GM18520 (cell line): ENCODE data around the gene OR4E2.
"Not testable (repeated sequence)": the region's sequence is repeated elsewhere in the genome, so short reads cannot be mapped to it uniquely, and the experiment has no call there.

ENCODE experiments used
- ATAC-seq: cut with Tn5 transposase; IDR thresholded peaks from one replicate; pipeline ENCODE4 v1.9.1; 2021; ENCODE audit not compliant: unreplicated experiment

OR4E2 gene

DNA sequence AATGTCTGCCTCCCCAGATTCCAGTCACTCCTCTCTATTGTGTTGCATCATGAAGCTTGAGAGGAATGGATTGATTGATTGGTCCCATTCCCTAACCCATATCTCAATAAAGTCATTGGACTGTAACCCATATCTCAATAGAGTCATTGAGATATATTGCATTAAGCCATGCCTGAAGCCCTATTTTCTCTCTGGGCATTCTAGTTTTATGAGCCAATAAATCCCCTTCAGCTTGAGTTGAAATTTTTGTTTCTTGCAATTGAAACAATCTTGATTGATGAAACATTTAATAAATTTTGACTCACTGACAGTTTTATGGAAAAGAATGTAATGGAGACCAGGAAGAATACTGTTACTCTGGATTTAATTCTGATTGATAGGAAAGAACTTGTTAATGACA is 40.8 kb downstream of the OR4E2 start:
- ATAC-seq, result no peak

DNA sequence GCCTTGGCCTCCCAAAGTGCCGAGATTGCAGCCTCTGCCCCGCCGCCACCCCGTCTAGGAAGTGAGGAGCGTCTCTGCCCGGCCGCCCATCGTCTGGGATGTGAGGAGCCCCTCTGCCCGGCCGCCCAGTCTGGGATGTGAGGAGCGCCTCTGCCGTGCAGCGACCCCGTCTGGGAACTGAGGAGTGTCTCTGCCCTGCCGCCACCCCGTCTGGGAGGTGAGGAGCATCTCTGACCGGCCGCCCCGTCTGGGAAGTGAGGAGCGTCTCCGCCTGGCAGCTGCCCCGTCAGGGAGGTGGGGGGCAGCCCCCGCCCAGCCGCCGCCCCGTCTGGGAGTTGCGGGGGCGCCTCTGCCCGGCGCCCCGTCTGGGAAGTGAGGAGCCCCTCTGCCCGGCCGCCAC is 44.0 kb downstream of the OR4E2 start:
- ATAC-seq, result not testable (repeated sequence)

DNA sequence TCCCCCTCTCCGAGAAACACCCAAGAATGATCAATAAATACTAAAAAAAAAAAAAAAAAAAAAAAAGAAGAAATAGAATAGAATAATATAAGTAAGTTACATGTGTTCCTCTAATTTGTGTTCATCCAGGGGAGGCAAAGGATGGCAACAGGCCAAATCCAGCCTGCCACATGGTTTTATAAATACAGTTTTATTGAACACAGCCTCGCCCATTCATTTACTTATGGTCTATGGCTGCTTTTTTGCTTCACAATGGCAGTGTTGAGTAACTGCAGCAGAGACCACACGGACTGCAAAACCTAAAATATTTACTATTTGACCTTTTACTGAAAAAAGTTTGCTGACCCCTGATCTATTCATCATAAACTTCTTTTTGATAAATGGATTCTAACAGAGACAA is 44.9 kb downstream of the OR4E2 start:
- ATAC-seq, result not testable (repeated sequence)

DNA sequence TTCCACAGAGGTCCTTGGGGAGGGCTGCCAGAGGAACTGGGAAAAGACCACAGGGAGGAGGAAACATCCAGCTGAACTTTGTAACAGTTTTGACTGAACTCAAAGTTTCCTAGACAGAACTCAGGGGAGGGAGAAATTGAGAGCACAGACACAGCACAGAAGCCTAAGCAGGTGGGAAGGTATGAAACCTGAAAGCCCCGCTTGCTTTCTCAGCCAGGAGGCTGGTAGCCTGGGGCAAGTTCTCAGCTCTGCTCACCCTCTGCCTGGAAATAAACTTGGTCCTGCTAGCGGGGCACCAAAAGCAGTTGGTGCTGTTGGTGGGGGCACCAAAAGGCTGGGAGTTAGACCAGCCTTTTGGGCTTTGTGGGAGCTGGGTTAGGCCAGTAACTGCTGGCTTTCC is 45.9 kb downstream of the OR4E2 start:
- ATAC-seq, result no peak

DNA sequence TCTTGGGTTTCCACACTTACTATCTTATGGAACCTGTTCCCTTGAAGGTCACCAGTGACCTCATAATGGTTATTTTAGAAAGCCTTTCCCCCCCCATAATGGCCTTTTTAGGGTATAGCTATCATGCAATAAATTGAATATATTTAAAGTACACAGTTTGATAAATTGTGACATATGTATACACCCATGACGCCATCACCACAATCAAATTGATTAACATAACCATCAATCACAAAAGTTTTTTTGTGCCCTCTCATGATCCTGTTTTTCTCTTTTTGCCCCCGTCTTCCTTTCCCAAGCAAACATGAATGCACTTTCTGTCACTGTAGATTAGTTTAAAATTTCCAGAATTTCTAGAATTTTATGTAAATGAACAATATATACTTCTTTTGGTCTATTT is 48.7 kb downstream of the OR4E2 start:
- ATAC-seq, result no peak

DNA sequence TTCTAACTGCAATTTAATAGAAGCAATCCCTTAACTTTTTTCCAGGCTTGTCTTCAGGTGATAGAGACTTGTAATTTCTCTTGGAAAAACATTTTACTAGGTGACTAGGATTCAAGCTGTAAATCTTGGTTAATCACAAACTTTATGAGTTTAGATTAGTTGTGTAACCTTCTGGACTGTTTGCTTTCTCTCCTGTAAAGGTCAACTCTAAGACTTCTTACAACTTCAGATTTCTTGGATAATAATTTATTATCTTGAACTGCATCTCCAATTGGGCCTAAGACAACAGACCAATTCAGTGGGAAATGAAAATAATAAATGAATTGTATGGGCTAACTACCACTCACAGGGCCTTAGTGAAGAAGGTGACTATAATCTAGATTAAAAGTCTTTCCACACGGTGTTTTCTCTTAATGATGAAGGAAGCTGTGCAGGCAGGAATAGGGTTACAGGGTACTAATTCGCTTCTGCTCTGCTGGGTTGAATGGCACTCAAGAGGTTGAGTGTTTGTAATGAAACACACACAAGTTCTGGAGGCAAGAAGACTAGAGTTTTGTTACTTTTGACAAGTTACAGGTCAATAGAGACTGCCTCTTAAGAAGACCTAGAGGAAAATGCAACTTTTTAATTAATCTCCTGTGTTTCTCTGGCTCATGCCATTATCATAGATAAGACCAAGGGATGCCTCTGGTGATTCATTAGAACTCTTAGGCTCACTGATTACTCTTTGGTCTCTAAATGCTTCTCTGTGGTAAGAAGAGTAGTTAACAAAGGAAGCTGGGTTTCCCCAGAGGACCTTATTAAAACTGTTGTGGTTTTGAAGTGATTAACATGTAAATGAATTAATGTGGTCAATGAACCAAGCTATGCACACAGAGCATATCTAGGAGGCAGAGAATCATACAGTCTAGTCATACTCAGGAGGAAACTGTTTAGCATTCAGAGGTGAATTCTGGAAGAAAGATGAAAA is 50.0 kb downstream of the OR4E2 start:
- ATAC-seq, result peak; percentile 78

DNA sequence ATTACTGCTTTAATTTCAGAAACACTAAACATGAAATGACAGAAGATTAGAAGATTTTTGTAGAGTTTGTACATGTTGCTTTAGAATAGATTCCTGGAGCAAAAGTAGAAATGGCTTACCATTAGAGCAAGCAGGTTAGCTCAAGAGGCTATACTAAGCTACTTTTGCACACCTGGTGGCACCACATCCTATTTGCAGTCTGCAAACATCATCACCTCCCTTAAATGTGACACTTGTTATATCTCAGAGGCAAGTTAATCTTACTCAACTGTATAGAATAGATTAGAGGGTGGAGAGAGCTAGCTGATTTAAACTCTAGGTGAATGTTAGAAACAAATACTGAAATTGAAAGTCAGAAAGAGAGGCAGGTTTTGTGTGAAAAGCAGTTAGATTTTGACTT is 50.7 kb downstream of the OR4E2 start:
- ATAC-seq, result peak; percentile 19

DNA sequence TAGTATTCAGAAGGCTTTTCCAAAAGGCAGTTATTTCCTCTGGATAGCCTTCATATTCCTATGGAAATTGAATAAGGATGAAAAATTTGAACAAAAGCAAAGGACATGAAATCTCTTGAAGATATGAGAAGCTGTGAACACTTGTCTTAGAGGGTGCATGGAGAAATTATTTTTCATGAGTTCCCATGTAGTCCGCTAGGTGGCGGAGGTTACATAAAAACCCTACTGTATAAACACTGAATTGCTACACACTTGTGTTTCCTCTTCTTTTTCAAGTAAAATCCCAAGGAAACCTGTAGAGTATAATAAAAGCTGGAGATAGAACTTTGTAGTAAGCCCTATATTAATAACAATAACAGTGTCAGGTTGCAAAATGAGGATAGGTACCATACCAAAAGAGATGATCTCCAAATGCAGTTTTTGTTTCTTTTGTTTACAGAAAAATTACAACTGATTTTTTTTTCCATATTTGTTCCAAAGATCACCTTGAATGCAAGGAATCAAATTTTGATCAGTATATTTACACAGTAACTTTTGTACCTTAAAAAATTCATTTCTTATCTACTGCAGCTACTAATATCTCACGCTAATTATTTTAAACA is 57.8 kb downstream of the OR4E2 start:
- ATAC-seq, result no peak

DNA sequence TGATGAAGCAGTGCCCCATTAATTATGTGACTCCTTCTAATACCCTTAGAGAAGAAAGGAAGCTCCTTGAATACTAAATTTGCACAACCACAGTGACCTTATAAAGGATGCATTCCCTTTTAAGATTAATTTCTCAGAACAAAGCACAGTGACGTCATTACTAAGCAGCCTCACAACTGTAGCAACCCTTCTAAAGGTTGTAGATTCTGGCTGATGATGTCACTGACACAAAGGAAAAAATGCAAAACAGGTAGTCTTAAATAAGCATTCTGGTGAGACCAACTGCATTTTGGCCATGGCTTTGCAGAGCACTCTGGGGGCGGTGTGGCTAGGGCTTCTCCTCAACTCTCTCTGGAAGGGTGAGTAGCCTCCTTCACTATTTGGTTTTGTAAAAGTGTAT is 58.4 kb downstream of the OR4E2 start:
- ATAC-seq, result no peak

DNA sequence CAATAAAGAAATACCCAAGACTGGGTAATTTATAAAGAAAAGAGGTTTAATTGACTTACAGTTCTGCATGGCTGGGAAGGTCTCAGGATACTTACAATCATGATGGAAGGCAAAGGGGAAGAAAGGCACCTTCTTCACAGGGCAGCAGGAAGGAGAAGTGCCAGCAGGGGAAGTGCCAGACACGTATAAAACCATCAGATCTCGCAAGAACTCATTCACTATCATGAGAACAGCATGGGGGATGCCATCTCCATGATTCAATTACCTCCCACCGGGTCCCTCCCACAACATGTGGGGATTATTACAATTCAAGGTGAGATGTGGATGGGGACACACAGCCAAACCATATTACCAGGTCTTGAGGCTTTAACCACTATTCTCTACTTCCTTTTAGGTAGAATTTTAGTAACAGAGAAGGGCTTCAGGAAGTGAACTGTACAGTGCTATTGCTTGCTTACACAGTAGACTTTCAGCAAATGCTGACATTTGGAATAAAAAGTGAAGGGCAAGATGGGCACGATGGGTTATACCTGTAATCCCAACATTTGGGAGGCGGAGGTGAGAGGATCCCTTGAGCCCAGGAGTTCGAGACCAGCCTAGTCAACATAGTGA is 60.8 kb downstream of the OR4E2 start:
- no peak for ATAC-seq
